ENCODE results near the gene APMAP. TPM values are rescaled to one million over a fixed set of nuclear protein-coding genes. Genes with fewer than 3 reads are reported as not detected.

Gene APMAP
- total RNA-seq, 1 experiment from 2014 or later = 67.8 TPM

GRCh38 chr20:25024171-25024570, 31.6 kb upstream of the APMAP start:
- H3K79me2 ChIP-seq (ENCODE audit: insufficient read depth, low read length) = no peaks in the 10 kb centered on the region
- Mint-ChIP-seq H3K36me3 (ENCODE audit: insufficient read depth in 1 of 3, low read depth in 3 of 3) (no peaks in the 10 kb centered on the region), H3K4me3 (no peak overlapping the region), H3K27ac (no peak overlapping the region), H3K4me1 (peaks cover 5 to 9% of the 10 kb centered on the region in 2 experiments; a peak in 3 of 4 replicates), H3K27me3 (ENCODE audit: low read depth) (peaks cover 8% of the 10 kb centered on the region), H3K9me3 (no peaks in the 10 kb centered on the region)
- H4K5ac ChIP-seq (ENCODE audit: insufficient read length, low read depth, low read length) = no peak overlapping the region
- no peak overlapping the region for H3K18ac ChIP-seq (ENCODE audit: insufficient read length, low read depth, low read length)
- H3K9ac ChIP-seq (ENCODE audit: extremely low read depth, insufficient read length, low read length) = no peak overlapping the region
- no peak overlapping the region for H2AK5ac ChIP-seq (ENCODE audit: insufficient read length, low read length)
- no peaks in the 10 kb centered on the region; the same call in 1 of the 2 replicates for H3K4me1 ChIP-seq (ENCODE audit: insufficient read depth, low read length)
- no peak overlapping the region for H2BK15ac ChIP-seq (ENCODE audit: low read depth, low read length)
- no peak overlapping the region for H4K91ac ChIP-seq (ENCODE audit: insufficient read length, low read depth, low read length)
- H3K9me3 ChIP-seq (ENCODE audit: control insufficient read depth, low read depth, low read length) = no peaks in the 10 kb centered on the region
- no peak overlapping the region for H3K27ac ChIP-seq (ENCODE audit: insufficient read length, low read depth, low read length)
- H4K20me1 ChIP-seq (ENCODE audit: control insufficient read depth, insufficient read depth, insufficient read length) = no peaks in the 10 kb centered on the region
- no peak overlapping the region for H2BK120ac ChIP-seq (ENCODE audit: low read depth, low read length, poor library complexity, severe bottlenecking)
- H3K79me1 ChIP-seq (ENCODE audit: insufficient read depth, low read depth, low read length, poor library complexity, severe bottlenecking) = no peaks in the 10 kb centered on the region
- no peak for TF ChIP-seq CTCF (conservative IDR thresholded peaks at IDR 0.05)
- H4K8ac ChIP-seq (replicated peaks; ENCODE audit: insufficient read length, low read depth, low read length) = no peak overlapping the region
- H3K14ac ChIP-seq (ENCODE audit: insufficient read depth, low read length) = no peak overlapping the region
- no peak overlapping the region for H3K56ac ChIP-seq (ENCODE audit: insufficient read length, low read depth, low read length)
- no peak overlapping the region for H3T11ph ChIP-seq (ENCODE audit: low read length)
- H2AFZ ChIP-seq (ENCODE audit: low read length) = no peak overlapping the region
- no peak overlapping the region for H3K23ac ChIP-seq (ENCODE audit: insufficient read length, low read depth, low read length)
- H2BK20ac ChIP-seq (ENCODE audit: low read depth, low read length, poor library complexity, severe bottlenecking) = no peak overlapping the region
- H3K4me2 ChIP-seq (ENCODE audit: insufficient read depth, insufficient read length, low read length) = no peak overlapping the region
- H3K23me2 ChIP-seq (ENCODE audit: insufficient read length, low read depth, low read length, poor library complexity, severe bottlenecking) = no peaks in the 10 kb centered on the region
- no peak overlapping the region for H3K4ac ChIP-seq (ENCODE audit: low read depth, low read length)
- no peak for DNase-seq
- H2BK5ac ChIP-seq (ENCODE audit: insufficient read length, low read length) = no peak overlapping the region
- H2BK12ac ChIP-seq (ENCODE audit: insufficient read length, low read depth, low read length) = no peak overlapping the region
- WGBS (ENCODE audit: extremely low coverage, insufficient read length, low lambda C conversion rate) = no CpG with 5 or more reads among the region's 4 CpGs
- no peaks in the 10 kb centered on the region for H3K27me3 ChIP-seq (ENCODE audit: insufficient read depth, low read length)
